Measurements from ENCODE around the gene DPM2. TPM values are rescaled to one million over a fixed set of nuclear protein-coding genes. Genes with fewer than 3 reads are reported as not detected.

Gene DPM2
- polyA plus RNA-seq, 6 donors from 2014 or later = 46.3 to 78.7 (median 54.2) TPM

GRCh38 chr9:127959841-127960409 is 22.3 kb upstream of the DPM2 start:
- Mint-ChIP-seq H3K9me3 (no peaks in the 10 kb centered on the region), H3K4me3 (peak overlapping the region in 3 of 8 donors; percentile 4 to 33 (median 18)), H3K4me1 (peaks cover 48 to 90% (median 67%) of the 10 kb centered on the region in 3 donors), H3K27me3 (no peaks in the 10 kb centered on the region), H3K36me3 (peaks cover 0 to 9% of the 10 kb centered on the region in 2 donors), H3K27ac (peak overlapping the region; percentile 58 to 90 (median 78))
- DNase-seq (no peak), ATAC-seq (ENCODE audit: low read depth in 2 of 2) (no peak)

DNA sequence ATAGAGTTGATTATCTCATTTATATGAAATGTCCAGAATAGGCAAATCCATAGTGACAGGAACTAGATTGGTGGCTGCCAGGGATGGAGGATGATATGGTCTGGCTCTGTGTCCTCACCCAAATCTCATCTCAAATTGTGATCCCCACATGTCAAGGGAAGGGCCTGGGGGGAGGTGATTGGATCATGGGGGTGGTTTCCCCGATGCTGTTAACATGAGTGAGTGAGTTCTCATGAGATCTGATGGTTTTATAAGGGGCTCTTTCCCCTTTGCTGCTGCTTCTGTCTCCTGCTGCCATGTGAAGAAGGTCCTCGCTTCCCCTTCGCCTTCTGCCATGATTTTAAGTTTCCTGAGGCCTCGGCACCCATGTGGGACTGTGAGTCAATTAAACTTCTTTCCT is 21.7 kb upstream of the DPM2 start:
- H3K4me1 Mint-ChIP-seq = peaks cover 46 to 90% (median 70%) of the 10 kb centered on the region in 3 donors

GRCh38 chr9:127958728-127959127 is 21.1 kb upstream of the DPM2 start:
- Mint-ChIP-seq H3K27ac (peak overlapping the region in 4 of 6 donors; percentile 0 to 87 (median 64)), H3K4me1 (peaks cover 47 to 85% (median 66%) of the 10 kb centered on the region in 3 donors), H3K4me3 (peak overlapping the region in 1 of 8 donors; percentile 55), H3K36me3 (peaks cover 0 to 9% of the 10 kb centered on the region in 2 donors), H3K27me3 (no peaks in the 10 kb centered on the region), H3K9me3 (no peaks in the 10 kb centered on the region)
- DNase-seq (no peak), ATAC-seq (ENCODE audit: low read depth in 2 of 2) (no peak)

More for the DNA sequence above, 21.7 kb upstream of the DPM2 start:
- ATAC-seq (ENCODE audit: low read depth in 2 of 2) = peak; percentile 6 to 7
- Mint-ChIP-seq H3K9me3 (no peaks in the 10 kb centered on the region), H3K27ac (peak overlapping the region in 5 of 6 donors; percentile 63 to 90 (median 86)), H3K27me3 (no peaks in the 10 kb centered on the region), H3K36me3 (peaks cover 0 to 9% of the 10 kb centered on the region in 2 donors), H3K4me3 (peak overlapping the region in 2 of 8 donors; percentile 18 to 33)
- no peak for DNase-seq

- Mint-ChIP-seq H3K4me1 (peaks cover 36 to 64% (median 49%) of the 10 kb centered on the region in 3 donors), H3K9me3 (no peaks in the 10 kb centered on the region), H3K27ac (peak overlapping the region in 4 of 6 donors; percentile 60 to 96 (median 72)), H3K36me3 (no peaks in the 10 kb centered on the region), H3K27me3 (no peaks in the 10 kb centered on the region), H3K4me3 (peak overlapping the region in 1 of 8 donors; percentile 7)
- ATAC-seq (ENCODE audit: low read depth in 2 of 2) (peak; percentile 91 to 94), DNase-seq (peak; percentile 43)
Observed at GRCh38 chr9:127955294-127956015, 17.8 kb upstream of the DPM2 start.

DNA sequence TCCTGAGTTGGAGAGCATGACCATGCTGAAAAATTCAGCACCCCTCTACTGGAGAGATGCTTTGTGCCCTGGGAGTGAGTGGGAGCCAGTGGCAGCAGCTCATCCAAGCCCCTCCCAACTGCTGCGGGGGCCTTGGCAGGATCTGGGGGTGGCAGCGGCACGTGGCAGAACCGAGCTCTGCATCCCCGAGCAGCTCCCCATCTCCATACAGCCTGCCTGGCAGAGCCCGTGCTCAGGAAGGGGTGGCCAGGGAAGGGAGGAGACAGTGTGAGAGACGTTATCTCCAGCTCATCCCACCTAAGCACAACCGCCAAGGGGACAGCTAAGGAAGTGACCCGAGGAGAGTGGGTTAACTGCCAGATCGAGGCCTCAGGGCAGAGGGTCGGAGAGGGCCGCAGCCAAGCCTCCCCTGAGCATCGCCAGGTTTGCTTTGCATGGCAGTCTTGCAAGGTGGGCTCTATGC is 17.2 kb upstream of the DPM2 start:
- no peak overlapping the region for H3K4me3 Mint-ChIP-seq
- H3K27me3 Mint-ChIP-seq = no peaks in the 10 kb centered on the region
- H3K27ac Mint-ChIP-seq = peak overlapping the region in 2 of 6 donors; percentile 56 to 80
- H3K36me3 Mint-ChIP-seq = no peaks in the 10 kb centered on the region
- no peak for ATAC-seq (ENCODE audit: low read depth in 2 of 2)
- DNase-seq = no peak
- H3K4me1 Mint-ChIP-seq = peaks cover 34 to 60% (median 47%) of the 10 kb centered on the region in 3 donors
- H3K9me3 Mint-ChIP-seq = no peaks in the 10 kb centered on the region

- H3K27ac Mint-ChIP-seq = peak overlapping the region in 4 of 6 donors; percentile 9 to 65 (median 33)
- no peaks in the 10 kb centered on the region for H3K36me3 Mint-ChIP-seq
- peaks cover 27 to 51% (median 38%) of the 10 kb centered on the region in 3 donors for H3K4me1 Mint-ChIP-seq
- no peaks in the 10 kb centered on the region for H3K27me3 Mint-ChIP-seq
- H3K9me3 Mint-ChIP-seq = no peaks in the 10 kb centered on the region
- no peak for DNase-seq
- no peak overlapping the region for H3K4me3 Mint-ChIP-seq
- no peak for ATAC-seq (ENCODE audit: low read depth in 2 of 2)
Observed at GRCh38 chr9:127953768-127954505, 16.3 kb upstream of the DPM2 start.

DNA sequence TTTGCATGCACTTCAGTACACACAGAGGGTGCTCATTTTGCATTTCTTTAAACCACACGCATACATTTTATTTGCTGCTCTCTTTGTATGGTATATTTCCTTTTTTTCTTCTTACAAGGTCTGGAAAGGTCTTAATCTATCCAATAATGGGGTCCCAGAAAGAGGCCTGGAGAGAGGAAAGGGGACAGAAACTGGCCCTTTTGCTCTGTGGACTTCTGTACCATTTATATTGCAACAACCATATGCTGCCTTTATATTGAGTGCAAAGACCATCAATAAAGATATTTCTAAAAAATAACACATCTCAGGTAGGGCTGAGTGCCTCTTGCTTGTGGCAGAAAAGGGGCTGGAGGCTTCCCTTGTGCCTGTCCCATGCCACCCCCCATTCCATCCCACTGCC is 15.5 kb upstream of the DPM2 start:
- H3K36me3 Mint-ChIP-seq = no peaks in the 10 kb centered on the region
- no peaks in the 10 kb centered on the region for H3K27me3 Mint-ChIP-seq
- no peak for DNase-seq
- H3K27ac Mint-ChIP-seq = peak overlapping the region in 1 of 6 donors; percentile 60
- H3K4me3 Mint-ChIP-seq = no peak overlapping the region
- peaks cover 26 to 49% (median 39%) of the 10 kb centered on the region in 3 donors for H3K4me1 Mint-ChIP-seq
- no peak for ATAC-seq (ENCODE audit: low read depth in 2 of 2)
- no peaks in the 10 kb centered on the region for H3K9me3 Mint-ChIP-seq

DNA sequence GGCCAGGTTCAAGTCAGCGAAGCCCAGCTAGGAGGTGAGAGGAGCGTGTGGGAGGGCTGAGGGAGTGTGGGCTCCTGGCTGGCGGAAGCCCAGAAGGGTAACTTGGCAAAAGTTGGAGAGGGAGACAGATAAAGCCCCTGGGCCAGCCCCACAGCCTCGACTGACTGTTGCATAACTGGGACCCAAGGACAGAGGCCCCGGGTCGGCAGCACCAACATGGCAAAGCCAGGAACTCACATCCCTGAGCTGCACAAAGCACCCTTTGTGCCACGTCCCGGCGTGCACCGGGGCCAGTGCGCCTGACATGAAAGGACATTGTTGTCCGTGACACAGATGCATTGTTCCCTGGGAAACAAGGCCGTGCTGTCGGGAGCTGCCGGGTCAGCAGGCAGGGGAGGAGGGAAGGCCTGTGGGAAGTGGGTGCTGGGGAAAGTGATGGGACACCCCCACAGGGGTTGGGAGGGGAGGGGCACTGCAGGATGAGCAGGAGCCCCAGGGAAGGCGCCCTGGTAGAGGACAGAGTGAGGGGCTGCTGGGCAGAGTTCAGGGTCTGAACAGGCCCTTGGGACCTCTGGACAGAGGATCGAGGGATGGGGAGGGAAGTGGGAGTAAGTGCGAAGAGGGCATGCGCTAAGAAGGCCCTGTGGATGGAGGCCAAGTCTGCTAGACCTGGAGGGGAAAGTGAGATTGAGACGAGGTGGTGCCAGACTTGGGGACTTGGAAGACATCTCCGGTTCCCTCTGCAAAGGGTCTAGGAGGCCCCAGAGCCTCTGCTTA is 13.0 kb upstream of the DPM2 start:
- H3K36me3 Mint-ChIP-seq = no peaks in the 10 kb centered on the region
- H3K4me3 Mint-ChIP-seq = no peak overlapping the region
- no peaks in the 10 kb centered on the region for H3K27me3 Mint-ChIP-seq
- H3K9me3 Mint-ChIP-seq = no peaks in the 10 kb centered on the region
- DNase-seq = no peak
- ATAC-seq (ENCODE audit: low read depth in 2 of 2) = no peak
- peak overlapping the region in 4 of 6 donors; percentile 69 to 88 (median 79) for H3K27ac Mint-ChIP-seq
- H3K4me1 Mint-ChIP-seq = peaks cover 21 to 30% (median 28%) of the 10 kb centered on the region in 3 donors

DNA sequence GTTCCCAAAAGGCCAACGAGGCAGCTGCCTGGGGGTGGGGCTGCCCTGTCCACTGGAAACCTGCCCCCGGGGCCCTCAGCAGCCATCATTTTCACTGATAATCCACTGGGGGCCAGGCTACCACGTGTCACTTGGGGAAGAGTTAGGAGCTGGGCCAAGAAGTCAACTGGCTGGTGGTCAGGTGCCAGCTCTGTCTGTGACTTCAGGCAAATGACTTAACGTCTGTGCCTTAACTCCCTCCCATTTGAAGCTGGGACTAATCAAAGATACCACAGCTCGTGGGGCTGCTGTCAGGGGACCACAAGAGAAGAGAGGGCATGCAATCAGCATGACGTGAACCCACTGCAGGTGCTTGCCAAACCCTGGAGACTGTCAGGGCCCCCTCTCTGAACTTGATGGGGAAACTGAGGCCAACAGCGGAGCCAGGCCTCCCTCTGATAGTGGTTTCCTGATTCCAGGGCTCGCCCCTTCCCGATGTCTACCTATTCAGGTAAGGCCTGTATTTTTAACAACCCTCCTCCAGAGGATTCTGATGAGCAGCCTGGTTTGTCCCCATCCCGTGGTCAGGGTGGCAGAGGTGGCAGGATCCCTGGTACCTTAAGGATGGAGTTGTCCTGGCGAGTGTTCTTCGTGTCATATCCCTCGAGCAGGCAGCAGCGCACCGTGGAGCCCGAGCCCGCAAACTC is 12.3 kb upstream of the DPM2 start:
- Mint-ChIP-seq H3K4me1 (peaks cover 15 to 23% (median 22%) of the 10 kb centered on the region in 3 donors), H3K9me3 (no peaks in the 10 kb centered on the region), H3K27ac (peak overlapping the region in 5 of 6 donors; percentile 37 to 88 (median 79)), H3K36me3 (no peaks in the 10 kb centered on the region), H3K27me3 (no peaks in the 10 kb centered on the region), H3K4me3 (no peak overlapping the region)
- DNase-seq (no peak), ATAC-seq (ENCODE audit: low read depth in 2 of 2) (no peak)

DNA sequence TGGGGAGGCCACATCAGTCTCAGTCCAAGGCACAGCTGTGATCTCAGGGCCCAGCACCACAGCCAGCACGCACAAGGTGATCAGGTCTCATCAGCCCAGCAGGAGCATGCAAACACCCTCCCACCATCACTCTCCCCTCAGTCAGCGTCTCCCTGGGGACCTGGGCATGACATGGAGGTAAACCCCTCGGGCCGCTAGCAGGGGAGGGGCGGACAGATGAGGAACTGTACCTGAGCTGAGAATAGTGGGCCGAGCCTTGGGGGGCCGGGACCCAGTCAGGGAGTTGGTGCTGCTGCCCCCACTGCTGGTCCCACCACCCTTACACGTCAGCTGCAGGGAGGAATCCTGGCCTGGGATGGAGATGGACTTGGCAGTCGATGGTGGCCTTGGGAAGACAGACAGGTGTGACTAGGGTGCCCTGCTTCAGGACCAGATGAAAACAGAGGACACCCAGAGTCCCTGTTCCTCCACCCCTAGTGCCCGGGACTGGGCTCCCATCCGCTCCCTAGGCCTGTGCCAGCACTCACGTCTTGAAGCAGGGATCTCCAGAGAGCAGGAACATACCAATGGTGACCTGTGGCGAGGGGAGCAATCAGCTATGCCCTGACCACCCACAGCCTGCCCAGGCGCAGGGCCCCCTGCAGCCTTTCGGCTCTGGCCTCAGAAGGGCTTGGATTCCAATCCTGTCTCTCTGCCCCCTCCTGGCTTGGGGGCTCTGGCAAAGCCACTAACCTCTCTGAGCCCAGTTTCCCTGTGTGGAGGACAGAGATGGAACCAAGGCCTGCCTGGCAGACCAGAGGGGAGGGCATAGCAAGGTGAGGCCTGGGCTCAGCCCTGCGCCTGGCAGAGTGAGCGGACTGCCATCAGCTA is 10.4 kb upstream of the DPM2 start:
- ATAC-seq (ENCODE audit: low read depth in 2 of 2) (no peak), DNase-seq (no peak)
- Mint-ChIP-seq H3K9me3 (no peaks in the 10 kb centered on the region), H3K4me3 (no peak overlapping the region), H3K27me3 (no peaks in the 10 kb centered on the region), H3K27ac (peak overlapping the region in 3 of 6 donors; percentile 47 to 69 (median 63)), H3K36me3 (no peaks in the 10 kb centered on the region), H3K4me1 (peaks cover 21 to 30% (median 29%) of the 10 kb centered on the region in 3 donors)

GRCh38 chr9:127946728-127947127 is 9.1 kb upstream of the DPM2 start:
- DNase-seq (no peak), ATAC-seq (ENCODE audit: low read depth in 2 of 2) (no peak)
- Mint-ChIP-seq H3K4me1 (peaks cover 28 to 36% (median 35%) of the 10 kb centered on the region in 3 donors), H3K36me3 (no peaks in the 10 kb centered on the region), H3K27ac (peak overlapping the region in 2 of 6 donors; percentile 56 to 69), H3K9me3 (no peaks in the 10 kb centered on the region), H3K4me3 (no peak overlapping the region), H3K27me3 (no peaks in the 10 kb centered on the region)

DNA sequence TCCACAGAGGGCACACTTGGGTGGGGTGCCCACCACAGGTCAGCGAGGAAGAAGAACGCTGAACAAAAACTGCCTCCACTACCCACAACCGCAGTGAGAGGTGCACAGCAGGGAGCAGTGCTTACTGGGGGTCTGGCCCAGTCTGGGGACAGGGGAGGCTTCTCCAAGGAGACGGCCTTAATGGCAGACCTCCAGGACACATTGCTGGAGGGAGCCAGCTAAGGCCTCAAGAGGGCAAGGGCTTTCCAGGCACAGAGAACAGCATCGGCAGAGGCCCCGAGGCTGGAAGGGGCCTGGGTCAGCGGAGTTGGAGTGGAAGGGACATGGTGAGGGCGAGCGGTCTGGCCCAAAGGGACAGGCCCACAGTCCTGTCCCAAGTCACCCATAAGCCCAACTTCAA is 8.3 kb upstream of the DPM2 start:
- peaks cover 28 to 33% (median 32%) of the 10 kb centered on the region in 3 donors for H3K4me1 Mint-ChIP-seq
- no peak overlapping the region for H3K4me3 Mint-ChIP-seq
- DNase-seq (no peak), ATAC-seq (ENCODE audit: low read depth in 2 of 2) (no peak)
- no peaks in the 10 kb centered on the region for H3K27me3 Mint-ChIP-seq
- no peaks in the 10 kb centered on the region for H3K9me3 Mint-ChIP-seq
- H3K36me3 Mint-ChIP-seq = no peaks in the 10 kb centered on the region
- peak overlapping the region in 1 of 6 donors; percentile 37 for H3K27ac Mint-ChIP-seq

Measured in naive B cell (primary cell).